MG63 (cell line): ENCODE results near the gene ZNF605. TPM values are rescaled to one million over a fixed set of nuclear protein-coding genes. Genes with fewer than 3 reads are reported as not detected.
"Not testable (repeated sequence)": the region's sequence is repeated elsewhere in the genome, so short reads cannot be mapped to it uniquely, and the experiment has no call there.

Experiments
- DNase-seq: peaks from one replicate; pipeline ENCODE4 v3.0.0-alpha.2; 2020
- H3K27me3 ChIP-seq: fragments of 250-450 bp; sonication (Bioruptor Pico); 2 replicates; pipeline ENCODE4 v1.5.1; 2020; ENCODE audit warnings: mild to moderate bottlenecking, moderate library complexity
- H3K36me3 ChIP-seq: fragments of 250-450 bp; sonication (Bioruptor Pico); 2 replicates; pipeline ENCODE4 v1.5.1; 2020; ENCODE audit warnings: mild to moderate bottlenecking, moderate library complexity
- H3K4me3 ChIP-seq: fragments of 250-450 bp; sonication (Bioruptor Pico); 2 replicates; pipeline ENCODE4 v1.5.1; 2020; ENCODE audit warnings: mild to moderate bottlenecking, moderate library complexity
- H3K9me3 ChIP-seq: fragments of 250-450 bp; sonication (Bioruptor Pico); 2 replicates; pipeline ENCODE4 v1.5.1; 2020; ENCODE audit warnings: mild to moderate bottlenecking, moderate library complexity
- total RNA-seq: library from RNA; depleted of rRNA; stranded (reverse); fragments of >200 nt; shearing (Covaris generic); gene quantifications from 2 replicates; pipeline ENCODE4 v1.2.3, GENCODE V29; 2014; ENCODE audit warnings: low replicate concordance

ZNF605 gene
- total RNA-seq, 1 experiment from 2014 or later, result 3.9 TPM

DNA sequence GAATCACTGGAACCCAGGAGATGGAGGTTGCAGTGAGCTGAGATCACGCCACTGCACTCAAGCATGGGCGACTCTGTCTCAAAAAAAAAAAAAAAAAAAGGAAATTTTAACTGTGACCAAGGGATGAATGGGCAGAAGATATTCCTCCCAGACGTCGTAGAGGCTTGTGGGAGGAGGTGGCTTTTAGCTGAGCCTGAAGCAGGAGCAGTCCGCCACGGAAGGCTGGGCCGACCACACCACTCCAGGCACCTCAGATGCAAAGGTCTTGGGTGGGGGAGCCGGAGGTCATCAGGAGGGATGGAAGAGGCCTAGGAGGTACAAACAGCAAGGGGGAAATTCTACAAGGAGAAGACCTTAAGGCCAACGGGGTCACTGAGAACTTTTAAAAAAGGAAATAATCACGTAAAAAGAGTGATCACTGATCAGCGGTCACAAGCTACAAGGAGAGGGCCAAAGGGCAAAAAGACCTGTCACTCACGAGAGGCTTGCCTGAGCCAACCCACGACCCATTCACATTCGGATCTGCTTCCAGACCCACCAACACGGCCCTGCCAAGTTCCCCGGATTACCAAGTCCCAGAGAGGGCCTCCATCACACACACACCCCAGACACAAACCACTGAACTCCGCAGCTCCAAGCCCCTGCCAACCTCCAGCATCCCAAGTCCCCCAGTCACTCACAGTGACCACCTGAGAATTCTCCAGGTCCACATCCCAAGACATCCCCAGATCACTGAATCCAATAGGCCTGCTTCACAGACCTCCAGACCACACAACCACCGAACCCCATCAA, 3.5 kb downstream of the ZNF605 start:
- DNase-seq, result no peak
- peaks cover 28% of the 10 kb centered on the region for H3K36me3 ChIP-seq
- peaks cover 23% of the 10 kb centered on the region for H3K9me3 ChIP-seq
- no peaks in the 10 kb centered on the region for H3K27me3 ChIP-seq
- no peak overlapping the region for H3K4me3 ChIP-seq

DNA sequence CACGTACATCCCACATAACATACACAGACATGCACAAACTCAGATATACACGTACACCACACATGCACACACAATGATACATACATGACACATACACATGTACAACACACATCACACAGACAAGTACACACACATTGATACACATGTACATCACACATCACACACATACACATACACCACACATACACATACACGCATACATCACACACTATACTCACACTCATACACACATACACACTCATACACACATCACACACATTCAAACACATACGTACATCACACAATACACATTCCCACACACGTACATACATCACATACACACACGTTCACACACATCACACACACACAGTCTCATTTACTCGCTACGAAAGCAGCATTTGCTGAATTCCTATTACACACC, 4.5 kb downstream of the ZNF605 start:
- Histone ChIP-seq H3K9me3 (peaks cover 19% of the 10 kb centered on the region), H3K27me3 (no peaks in the 10 kb centered on the region), H3K4me3 (no peak overlapping the region), H3K36me3 (peaks cover 35% of the 10 kb centered on the region)
- DNase-seq, result no peak

DNA sequence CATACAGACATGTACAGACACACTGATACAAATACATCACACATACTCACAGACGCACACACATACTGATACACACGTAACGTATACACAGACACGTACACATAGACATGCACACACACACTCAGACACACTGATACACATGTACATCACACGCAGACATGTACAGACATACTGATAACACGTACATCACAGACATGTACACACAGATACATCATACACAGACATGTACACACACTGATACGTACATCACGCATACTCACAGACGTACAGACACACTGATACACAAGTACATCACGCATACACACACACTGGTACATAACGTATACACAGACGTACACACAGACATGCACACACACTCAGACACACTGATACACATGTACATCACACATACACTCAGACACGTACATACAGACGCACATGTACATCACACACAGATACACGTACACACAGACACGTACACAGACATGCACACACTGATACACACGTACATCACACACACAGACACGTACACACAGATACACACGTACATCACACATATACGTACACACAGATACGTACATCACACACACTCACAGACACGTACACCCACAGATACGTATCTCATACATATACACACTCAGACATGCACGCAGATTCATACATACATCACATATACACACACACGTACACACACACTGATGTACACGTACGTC, 5.1 kb downstream of the ZNF605 start:
- peaks cover 19% of the 10 kb centered on the region for H3K9me3 ChIP-seq
- no peak overlapping the region for H3K4me3 ChIP-seq
- no peak for DNase-seq
- no peaks in the 10 kb centered on the region for H3K27me3 ChIP-seq
- peaks cover 37% of the 10 kb centered on the region for H3K36me3 ChIP-seq

DNA sequence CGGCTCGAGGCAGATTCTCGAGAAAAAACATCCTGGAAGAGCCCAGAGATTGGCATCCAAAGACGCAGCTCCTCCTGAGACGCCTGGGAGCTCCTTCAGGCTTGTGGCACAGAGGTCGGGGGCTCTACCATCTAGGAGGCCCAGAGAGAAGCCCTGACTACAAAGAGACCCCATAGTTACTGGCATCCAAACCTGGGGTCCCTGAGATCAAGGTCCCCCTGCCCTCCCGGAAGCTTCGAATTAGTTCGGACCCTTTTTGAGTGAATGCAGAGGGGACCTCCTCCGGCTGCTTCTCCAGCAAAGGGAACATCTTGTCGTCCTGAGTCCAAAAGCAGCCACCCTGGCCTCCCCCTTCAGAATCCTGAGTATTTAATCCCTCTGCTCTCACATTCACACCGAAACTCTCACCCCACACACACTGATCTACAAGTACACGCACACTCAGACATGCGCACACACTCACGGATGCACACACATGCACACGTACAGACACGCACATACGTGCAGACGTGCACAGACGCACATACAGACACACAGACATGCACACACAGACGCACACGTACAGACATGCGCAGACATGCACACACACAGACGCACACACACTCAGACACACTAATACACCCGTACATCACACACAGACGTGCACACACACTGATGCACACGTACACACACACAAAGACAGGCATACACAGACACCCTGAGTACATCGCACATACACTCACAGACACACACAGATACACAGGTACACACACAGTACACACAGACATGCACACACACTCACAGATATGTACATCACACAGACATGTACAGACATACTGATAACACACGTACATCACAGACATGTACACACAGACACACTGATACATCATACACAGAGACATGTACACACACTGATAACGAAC, 5.9 kb downstream of the ZNF605 start:
- Histone ChIP-seq H3K36me3 (peaks cover 42% of the 10 kb centered on the region), H3K27me3 (no peaks in the 10 kb centered on the region), H3K4me3 (no peak overlapping the region), H3K9me3 (peaks cover 19% of the 10 kb centered on the region)
- no peak for DNase-seq

DNA sequence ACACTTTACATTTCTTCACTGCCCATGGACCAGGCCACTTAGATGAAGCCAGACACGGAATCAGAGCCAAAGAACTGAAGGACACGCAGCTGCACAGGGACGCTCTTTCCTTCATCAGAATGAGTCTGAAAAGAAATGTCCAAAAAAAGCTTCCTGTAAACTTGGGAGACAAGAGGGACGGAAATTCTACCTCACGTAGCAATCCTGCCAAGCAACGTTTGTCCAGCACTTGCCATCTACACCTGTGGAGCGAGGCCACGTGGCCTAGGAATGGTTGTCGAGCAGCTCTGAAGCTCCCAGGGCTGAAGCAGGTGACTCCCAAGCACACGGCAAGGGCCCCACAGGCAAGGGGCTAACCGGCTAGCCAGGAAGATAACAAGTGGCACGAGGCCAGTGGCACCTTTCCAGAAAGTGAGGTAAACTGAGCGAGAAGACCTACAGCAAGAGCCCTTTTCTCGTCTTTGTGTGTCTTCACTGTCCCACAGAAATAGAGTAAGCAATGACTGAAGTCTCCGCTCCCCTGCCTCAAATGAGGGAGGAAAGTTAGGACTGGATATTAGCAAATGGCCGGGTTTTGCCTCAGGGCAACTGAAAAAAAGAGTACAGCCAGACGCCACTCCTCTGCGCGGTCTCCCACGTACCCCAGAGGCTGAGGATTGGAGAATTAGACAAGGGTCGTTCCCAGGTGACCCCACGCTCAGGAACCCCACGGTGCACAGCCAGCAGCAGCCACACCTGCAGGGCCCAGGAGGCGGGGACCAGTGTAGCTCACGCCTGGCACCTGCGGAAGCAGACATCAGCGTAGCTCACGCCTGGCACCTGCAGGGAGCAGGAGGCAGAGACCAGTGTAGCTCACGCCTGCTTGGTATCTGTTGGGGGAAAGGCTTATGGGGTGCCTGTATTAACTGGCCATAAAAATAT, 7.7 kb downstream of the ZNF605 start:
- DNase-seq, result no peak
- H3K36me3 ChIP-seq, result peaks cover 58% of the 10 kb centered on the region
- H3K9me3 ChIP-seq, result peaks cover 21% of the 10 kb centered on the region
- H3K27me3 ChIP-seq, result no peaks in the 10 kb centered on the region
- no peak overlapping the region for H3K4me3 ChIP-seq

DNA sequence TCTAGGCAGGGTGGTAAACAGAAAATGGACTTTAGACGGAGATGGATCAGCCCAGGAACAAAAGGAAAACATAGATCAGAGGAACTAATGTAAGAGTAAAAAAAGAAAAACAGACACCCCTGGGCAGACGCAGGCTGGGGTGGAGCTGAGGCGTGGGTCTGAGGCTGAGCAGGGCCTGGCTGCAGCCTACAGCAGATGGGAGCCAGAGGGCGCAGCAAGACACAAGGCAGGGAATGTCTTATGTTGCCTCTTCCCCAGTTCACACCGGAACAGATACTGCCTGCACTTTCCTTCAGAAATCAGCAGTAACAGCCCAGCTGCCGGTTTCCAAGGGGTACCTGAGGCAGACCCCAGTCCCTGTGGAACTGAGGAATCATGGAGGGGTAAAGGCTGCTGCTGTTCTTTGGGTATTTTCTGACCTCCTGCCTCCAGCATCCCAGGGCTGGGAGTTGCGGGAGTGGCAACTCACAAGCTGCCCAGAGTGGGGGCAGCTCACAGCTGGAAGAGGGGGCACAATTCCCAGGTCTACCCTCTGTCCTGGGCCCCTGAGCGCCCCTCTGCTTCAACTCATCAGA, 9.8 kb downstream of the ZNF605 start:
- DNase-seq, result no peak
- Histone ChIP-seq H3K27me3 (no peaks in the 10 kb centered on the region), H3K36me3 (peaks cover 73% of the 10 kb centered on the region), H3K4me3 (no peak overlapping the region), H3K9me3 (peaks cover 11% of the 10 kb centered on the region)

DNA sequence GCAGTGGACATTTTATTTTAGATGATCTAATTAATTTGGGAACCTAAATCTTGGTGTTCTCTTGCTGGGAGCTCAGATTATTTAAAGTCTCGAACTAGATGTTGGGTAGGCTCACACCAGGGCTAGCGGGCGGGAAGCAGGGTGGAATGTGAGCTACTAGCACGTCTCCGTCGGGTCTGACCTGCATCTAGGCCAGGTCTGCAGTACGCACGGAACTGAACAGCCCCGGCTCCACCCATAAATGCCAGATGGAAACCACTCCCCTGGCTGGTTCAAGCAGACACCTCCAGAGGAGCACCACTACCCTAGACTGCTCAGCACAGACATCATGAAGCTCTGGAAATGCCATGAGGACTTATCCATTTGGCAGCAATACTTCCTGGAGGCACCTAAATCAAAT, 10.3 kb downstream of the ZNF605 start:
- no peak for DNase-seq
- H3K9me3 ChIP-seq, result peaks cover 10% of the 10 kb centered on the region
- H3K27me3 ChIP-seq, result no peaks in the 10 kb centered on the region
- peaks cover 70% of the 10 kb centered on the region for H3K36me3 ChIP-seq
- no peak overlapping the region for H3K4me3 ChIP-seq

DNA sequence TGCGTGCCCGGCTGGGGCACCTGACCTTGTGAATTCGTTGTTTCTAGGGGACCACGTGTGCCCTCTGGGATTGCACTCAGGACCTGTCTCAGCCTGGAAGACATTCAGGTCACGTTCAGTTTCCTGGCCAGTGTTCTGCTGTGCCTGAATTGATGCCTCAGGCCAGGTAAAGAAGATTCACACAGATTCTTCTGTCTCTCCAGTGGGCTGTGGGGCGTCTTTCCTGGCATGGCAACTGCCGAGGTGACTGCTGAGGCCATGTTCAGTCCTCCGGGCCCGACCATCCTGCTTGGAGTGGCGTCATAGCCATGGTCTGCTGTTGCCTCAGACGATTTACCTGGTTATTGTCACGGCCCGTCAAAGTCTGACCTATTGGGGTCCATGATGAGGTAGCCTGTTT, 13.5 kb downstream of the ZNF605 start:
- DNase-seq, result no peak
- peaks cover 7% of the 10 kb centered on the region; the same call in 1 of the 2 replicates for H3K9me3 ChIP-seq
- H3K4me3 ChIP-seq, result no peak overlapping the region
- H3K27me3 ChIP-seq, result no peaks in the 10 kb centered on the region
- H3K36me3 ChIP-seq, result peaks cover 52% of the 10 kb centered on the region

DNA sequence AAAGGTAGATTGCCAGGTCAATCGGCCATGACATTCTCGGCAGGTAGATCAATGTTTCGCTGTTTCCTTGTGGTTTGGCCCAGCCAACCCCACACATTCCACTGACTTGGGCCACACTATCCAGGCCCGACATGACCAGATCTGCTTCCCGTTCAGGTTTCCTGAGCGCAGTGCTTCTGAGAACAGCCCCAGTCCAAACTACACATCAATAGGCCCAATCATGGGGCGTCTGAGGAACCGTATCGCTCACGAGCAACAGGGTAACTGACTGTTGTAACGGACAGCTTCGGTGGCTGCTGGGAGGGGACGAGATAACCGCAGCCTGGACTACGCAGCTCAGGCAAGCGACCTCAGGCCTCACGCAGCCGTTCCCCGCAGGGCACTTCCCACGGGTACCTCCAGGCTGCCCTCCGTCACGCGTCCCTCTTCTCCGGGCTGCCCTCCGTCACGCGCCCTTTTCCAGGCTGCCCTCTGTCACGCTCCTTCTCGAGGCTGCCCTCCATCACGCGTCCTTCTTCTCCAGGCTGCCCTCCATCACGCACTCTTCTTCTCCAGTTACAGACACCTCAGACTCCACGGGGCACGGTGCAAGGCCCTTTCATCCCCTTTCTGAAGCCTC, 14.7 kb downstream of the ZNF605 start:
- Histone ChIP-seq H3K36me3 (peaks cover 46% of the 10 kb centered on the region), H3K4me3 (no peak overlapping the region), H3K9me3 (peaks cover 12% of the 10 kb centered on the region), H3K27me3 (no peaks in the 10 kb centered on the region)
- DNase-seq, result no peak

DNA sequence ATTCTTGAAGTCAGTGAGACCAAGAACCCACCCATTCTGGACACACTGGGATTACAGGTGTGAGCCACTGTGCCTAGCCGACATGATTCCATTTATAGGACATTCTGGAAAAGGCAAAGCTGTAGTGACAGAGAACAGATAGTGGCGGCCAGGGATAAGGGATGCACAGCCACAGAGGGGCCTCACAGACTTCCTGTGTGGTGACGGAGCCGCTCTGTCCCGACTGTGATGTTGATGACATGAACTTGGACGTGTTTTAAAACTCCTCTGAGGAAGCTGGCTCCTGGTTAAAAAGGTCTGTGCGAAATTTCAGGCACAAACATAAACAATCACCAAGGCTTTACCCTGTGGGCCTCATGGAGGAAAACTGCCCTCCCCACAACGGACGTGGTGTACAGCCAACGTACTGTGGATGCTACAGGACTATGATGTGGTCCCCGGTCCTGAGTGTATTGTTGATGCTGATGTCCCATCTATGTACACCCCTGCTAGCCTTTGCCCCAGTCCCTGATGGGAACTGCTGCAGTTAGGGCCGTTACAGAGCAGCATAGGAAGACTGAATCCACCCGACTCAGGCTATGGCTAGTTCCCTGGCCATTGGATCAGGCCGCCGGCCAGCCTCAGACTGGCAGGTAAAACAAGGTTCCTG, 15.9 kb downstream of the ZNF605 start:
- Histone ChIP-seq H3K9me3 (peaks cover 16% of the 10 kb centered on the region), H3K4me3 (no peak overlapping the region)

DNA sequence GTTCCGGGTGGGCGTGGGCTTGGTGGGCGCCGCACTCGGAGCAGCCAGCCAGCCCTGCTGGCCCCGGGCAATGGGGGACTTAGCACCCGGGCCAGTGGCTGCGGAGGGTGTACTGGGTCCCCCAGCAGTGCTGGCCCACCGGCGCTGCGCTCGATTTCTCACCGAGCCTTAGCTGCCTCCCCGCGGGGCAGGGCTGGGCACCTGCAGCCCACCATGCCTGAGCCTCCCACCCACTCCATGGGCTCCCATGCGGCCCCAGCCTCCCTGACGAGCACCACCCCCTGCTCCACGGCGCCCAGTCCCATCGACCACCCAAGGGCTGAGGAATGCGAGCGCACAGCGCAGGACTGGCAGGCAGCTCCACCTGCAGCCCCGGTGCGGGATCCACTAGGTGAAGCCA, 17.3 kb downstream of the ZNF605 start:
- not testable (repeated sequence) for H3K4me3 ChIP-seq, DNase-seq, H3K27me3 ChIP-seq
- peaks cover 23% of the 10 kb centered on the region for H3K9me3 ChIP-seq
- H3K36me3 ChIP-seq, result peaks cover 25% of the 10 kb centered on the region

More for the DNA sequence above, 15.9 kb downstream of the ZNF605 start:
- Histone ChIP-seq H3K36me3 (peaks cover 38% of the 10 kb centered on the region), H3K27me3 (no peaks in the 10 kb centered on the region)
- DNase-seq, result no peak

DNA sequence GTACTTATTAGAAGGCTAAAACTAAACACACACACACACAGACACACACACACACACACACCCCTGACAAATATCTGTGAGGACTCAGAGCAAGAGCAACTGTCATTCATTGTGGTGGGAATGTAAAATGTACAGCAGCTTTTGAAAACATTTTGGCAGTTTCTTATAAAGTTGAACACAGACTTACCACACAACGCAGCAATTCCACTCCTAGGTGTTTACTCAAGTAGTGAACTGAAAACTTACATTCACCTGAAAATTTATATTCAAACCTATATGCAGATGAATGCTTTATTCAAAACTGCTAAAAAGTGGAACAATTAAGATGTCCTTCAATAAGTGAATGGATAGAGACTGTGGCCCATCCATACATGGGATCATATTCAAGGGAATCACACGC, 18.6 kb downstream of the ZNF605 start:
- H3K4me3 ChIP-seq, result no peak overlapping the region
- H3K27me3 ChIP-seq, result no peaks in the 10 kb centered on the region
- peaks cover 21% of the 10 kb centered on the region for H3K36me3 ChIP-seq
- DNase-seq, result no peak
- H3K9me3 ChIP-seq, result peaks cover 34% of the 10 kb centered on the region

DNA sequence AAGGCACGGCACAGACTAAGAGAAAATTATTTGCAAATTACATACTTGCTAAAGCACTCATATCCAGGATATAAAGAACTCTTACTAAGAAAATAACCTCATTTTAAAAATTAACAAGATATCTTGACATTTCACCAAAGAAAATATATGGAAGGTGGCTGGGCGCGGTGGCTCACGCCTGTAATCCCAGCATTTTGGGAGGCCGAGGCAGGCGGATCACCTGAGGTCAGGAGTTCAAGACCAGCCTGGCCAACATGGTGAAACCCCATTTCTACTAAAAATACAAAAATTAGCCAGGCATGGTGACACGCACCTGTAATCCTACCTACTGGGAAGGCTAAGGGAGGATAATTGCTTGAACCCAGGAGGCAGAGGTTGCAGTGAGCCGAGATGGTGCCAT, 19.2 kb downstream of the ZNF605 start:
- H3K27me3 ChIP-seq, H3K4me3 ChIP-seq, DNase-seq: not testable (repeated sequence)
- Histone ChIP-seq H3K9me3 (peaks cover 36% of the 10 kb centered on the region), H3K36me3 (peaks cover 18% of the 10 kb centered on the region)

DNA sequence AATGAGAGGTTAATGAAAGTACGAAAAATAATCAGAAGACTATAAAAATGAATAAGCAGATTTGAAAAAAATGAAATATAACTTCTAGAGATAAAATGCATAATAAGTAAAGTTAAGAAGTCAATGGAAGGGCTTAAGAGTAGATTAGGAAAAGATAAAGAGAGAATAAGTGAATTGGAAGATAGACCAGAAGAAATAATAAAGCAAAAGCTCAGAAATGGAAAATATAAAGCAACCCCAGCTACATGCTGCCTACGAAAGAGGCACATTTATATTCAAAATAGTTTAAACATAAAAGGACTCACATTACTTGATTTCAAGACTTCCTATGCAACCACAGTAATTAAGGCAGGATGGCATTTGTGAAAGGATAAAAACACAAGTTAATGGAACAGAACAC, 19.9 kb downstream of the ZNF605 start:
- DNase-seq, result no peak
- Histone ChIP-seq H3K4me3 (no peak overlapping the region), H3K36me3 (peaks cover 18% of the 10 kb centered on the region), H3K27me3 (no peaks in the 10 kb centered on the region), H3K9me3 (peaks cover 41% of the 10 kb centered on the region)

DNA sequence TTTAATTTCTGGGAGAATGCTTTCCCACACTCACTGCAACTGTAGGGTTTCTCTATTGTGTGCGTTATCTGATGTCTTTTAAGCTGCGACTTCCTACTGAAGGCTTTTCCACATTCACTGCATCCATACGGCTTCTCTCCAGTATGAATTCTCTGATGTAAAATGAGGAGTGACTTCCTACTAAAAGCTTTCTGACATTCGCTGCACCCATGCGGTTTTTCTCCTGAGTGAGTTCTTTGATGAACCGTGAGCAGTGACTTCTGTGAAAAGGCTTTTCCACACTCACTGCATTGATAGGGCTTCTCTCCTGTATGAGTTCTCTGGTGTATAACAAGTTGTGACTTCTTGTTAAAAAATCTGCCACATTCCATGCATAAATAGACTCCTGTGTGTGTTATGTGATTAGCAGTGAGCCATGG, 29.7 kb downstream of the ZNF605 start:
- peaks cover 74% of the 10 kb centered on the region for H3K9me3 ChIP-seq
- no peaks in the 10 kb centered on the region for H3K27me3 ChIP-seq
- no peak overlapping the region for H3K4me3 ChIP-seq
- H3K36me3 ChIP-seq, result peaks cover 44% of the 10 kb centered on the region
- no peak for DNase-seq
